GM20000 (cell line): ENCODE data around the gene TGM4.

Experiments used
- DNase-seq: peaks from one replicate; pipeline ENCODE4 v3.0.0; 2012; ENCODE audit warnings: low spot score
- CTCF ChIP-seq: IDR thresholded peaks from 2 replicates; pipeline ENCODE4 v1.5.1; 2012; ENCODE audit warnings: mild to moderate bottlenecking, control low read depth; ENCODE audit errors: extremely low read depth, missing control alignments

The TGM4 gene

GRCh38 chr3:44962621-44963393 lies 88.4 kb downstream of the TGM4 start:
- DNase-seq: no peak
- no peak for TF ChIP-seq CTCF

GRCh38 chr3:44963571-44964325 lies 89.3 kb downstream of the TGM4 start:
- TF ChIP-seq CTCF: no peak
- DNase-seq: no peak
